DND-41 (cell line): ENCODE data around the gene TRIM31.
A peak's percentile ranks its signal among the peaks of the same experiment; 100 is the strongest.

Source experiments
- ATAC-seq: fragments of 200-7000 bp; cut with Tn5 transposase; 3 replicates; pipeline ENCODE4 v1.9.1; 2021; ENCODE audit warnings: low read depth; ENCODE audit not compliant: insufficient read depth
- DNase-seq: peaks from one replicate; pipeline ENCODE4 v3.0.0-alpha.2; 2020
- H2AFZ ChIP-seq: 2 replicates; pipeline ENCODE4 v1.6.0; 2012; ENCODE audit warnings: low read depth, low read length
- H3K27ac ChIP-seq: 2 replicates; pipeline ENCODE4 v1.5.1; 2012; ENCODE audit warnings: low read length, inconsistent platforms
- H3K27me3 ChIP-seq: fragments of 200-600 bp; sonication (generic); 2 replicates; pipeline ENCODE4 v1.6.0; 2012; ENCODE audit warnings: low read length, mild to moderate bottlenecking, inconsistent platforms; ENCODE audit not compliant: insufficient read depth, poor library complexity
- H3K36me3 ChIP-seq: 2 replicates; pipeline ENCODE4 v1.5.1; 2012; ENCODE audit warnings: low read length, inconsistent platforms; ENCODE audit not compliant: insufficient read depth
- H3K4me1 ChIP-seq: 2 replicates; pipeline ENCODE4 v1.5.1; 2012; ENCODE audit warnings: mild to moderate bottlenecking, low read length; ENCODE audit not compliant: insufficient read depth
- H3K4me2 ChIP-seq: 2 replicates; pipeline ENCODE4 v1.6.0; 2012; ENCODE audit warnings: mild to moderate bottlenecking, moderate library complexity, low read length, inconsistent platforms; ENCODE audit not compliant: insufficient read depth
- H3K4me3 ChIP-seq, 2 experiments: fragments of 200-600 bp in 1 of 2; shearing (Covaris generic) in 1 of 2; 2 replicates each; pipeline ENCODE4 v1.5.1; 2012 to 2016; ENCODE audit warnings: inconsistent platforms in 2 of 2, low read length in 2 of 2, mild to moderate bottlenecking in 2 of 2, low read depth in 1 of 2, moderate library complexity in 1 of 2
- H3K79me2 ChIP-seq: 2 replicates; pipeline ENCODE4 v1.6.0; 2012; ENCODE audit warnings: low read length, inconsistent platforms; ENCODE audit not compliant: insufficient read depth
- H3K9ac ChIP-seq: 2 replicates; pipeline ENCODE4 v1.6.0; 2012; ENCODE audit warnings: low read depth, mild to moderate bottlenecking, inconsistent platforms, low read length, moderate library complexity
- H3K9me3 ChIP-seq: 2 replicates; pipeline ENCODE4 v1.5.1; 2012; ENCODE audit warnings: low read length, moderate library complexity, mild to moderate bottlenecking, inconsistent platforms; ENCODE audit not compliant: insufficient read depth, severe bottlenecking
- H4K20me1 ChIP-seq: 2 replicates; pipeline ENCODE4 v1.6.0; 2012; ENCODE audit warnings: low read length; ENCODE audit not compliant: insufficient read depth
- EZH2 ChIP-seq: IDR thresholded peaks from 3 replicates; pipeline ENCODE4 v1.6.1; 2012; ENCODE audit warnings: borderline replicate concordance, low read depth, mild to moderate bottlenecking, moderate library complexity, low read length, inconsistent platforms; ENCODE audit not compliant: severe bottlenecking
- TF ChIP-seq, protein P1 (sequence below): IDR thresholded peaks from 2 replicates; pipeline ENCODE4 v1.5.1; 2012; ENCODE audit warnings: borderline replicate concordance, low read length, moderate library complexity, mild to moderate bottlenecking; ENCODE audit not compliant: poor library complexity, severe bottlenecking; ENCODE audit errors: extremely low read depth

The TRIM31 gene

DNA sequence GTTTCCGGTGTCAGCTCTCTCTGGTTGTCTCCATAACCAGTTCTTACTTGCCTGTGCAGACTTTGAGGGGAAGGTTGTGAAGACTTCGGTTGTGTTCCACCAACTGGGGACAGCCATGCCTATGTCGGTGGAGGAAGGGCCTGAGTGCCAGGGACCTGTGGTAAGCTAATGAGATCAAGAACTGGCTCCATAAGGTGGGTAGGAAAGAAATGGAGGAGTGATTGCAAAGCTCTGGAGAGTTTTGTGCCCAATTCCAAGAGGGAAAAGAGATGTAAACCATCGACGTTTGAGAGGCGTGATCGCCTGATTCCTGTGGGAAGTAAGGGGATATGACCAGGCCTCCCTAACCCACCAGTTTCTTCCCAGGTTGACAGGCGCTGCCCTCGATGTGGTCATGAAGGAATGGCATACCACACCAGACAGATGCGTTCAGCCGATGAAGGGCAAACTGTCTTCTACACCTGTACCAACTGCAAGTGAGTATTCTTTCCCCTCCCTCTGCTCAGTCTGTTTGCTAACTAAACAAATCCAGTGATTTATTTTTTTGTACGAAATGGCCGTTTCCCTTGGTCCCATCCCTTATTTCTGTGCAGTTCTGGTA, 50.9 kb downstream of the TRIM31 start:
- peaks cover 56% of the 10 kb centered on the region for H3K4me1 ChIP-seq
- ATAC-seq = peak; percentile 57

GRCh38 chr6:30061092-30061857, 51.6 kb downstream of the TRIM31 start, which contains the start of gene POLR1H:
Gene POLR1H, plus strand, starts transcription at chr6:30061265. Its CDS starts 260 bp downstream, at chr6:30061525.
- H3K9ac ChIP-seq = peak within 1 kb of the TSS; percentile 73
- peaks cover 42% of the 10 kb centered on the region for H3K79me2 ChIP-seq
- no peaks in the 10 kb centered on the region for H3K27me3 ChIP-seq
- no peaks in the 10 kb centered on the region for H3K9me3 ChIP-seq
- H2AFZ ChIP-seq = peak within 1 kb of the TSS; percentile 79
- TF ChIP-seq, protein P1, sequence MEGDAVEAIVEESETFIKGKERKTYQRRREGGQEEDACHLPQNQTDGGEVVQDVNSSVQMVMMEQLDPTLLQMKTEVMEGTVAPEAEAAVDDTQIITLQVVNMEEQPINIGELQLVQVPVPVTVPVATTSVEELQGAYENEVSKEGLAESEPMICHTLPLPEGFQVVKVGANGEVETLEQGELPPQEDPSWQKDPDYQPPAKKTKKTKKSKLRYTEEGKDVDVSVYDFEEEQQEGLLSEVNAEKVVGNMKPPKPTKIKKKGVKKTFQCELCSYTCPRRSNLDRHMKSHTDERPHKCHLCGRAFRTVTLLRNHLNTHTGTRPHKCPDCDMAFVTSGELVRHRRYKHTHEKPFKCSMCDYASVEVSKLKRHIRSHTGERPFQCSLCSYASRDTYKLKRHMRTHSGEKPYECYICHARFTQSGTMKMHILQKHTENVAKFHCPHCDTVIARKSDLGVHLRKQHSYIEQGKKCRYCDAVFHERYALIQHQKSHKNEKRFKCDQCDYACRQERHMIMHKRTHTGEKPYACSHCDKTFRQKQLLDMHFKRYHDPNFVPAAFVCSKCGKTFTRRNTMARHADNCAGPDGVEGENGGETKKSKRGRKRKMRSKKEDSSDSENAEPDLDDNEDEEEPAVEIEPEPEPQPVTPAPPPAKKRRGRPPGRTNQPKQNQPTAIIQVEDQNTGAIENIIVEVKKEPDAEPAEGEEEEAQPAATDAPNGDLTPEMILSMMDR = peak; percentile 4
- TF ChIP-seq EZH2 = no peak
- no peaks in the 10 kb centered on the region for H4K20me1 ChIP-seq
- H3K4me2 ChIP-seq = peak within 1 kb of the TSS; percentile 87
- H3K27ac ChIP-seq = peak within 1 kb of the TSS; percentile 86
- DNase-seq = peak; percentile 92
- peaks cover 54% of the 10 kb centered on the region for H3K4me1 ChIP-seq
- peak within 1 kb of the TSS; percentile 71 to 83 for H3K4me3 ChIP-seq
- peaks cover 19% of the 10 kb centered on the region for H3K36me3 ChIP-seq
- ATAC-seq = peak; percentile 92

More for the DNA sequence above, 50.9 kb downstream of the TRIM31 start:
- H3K4me2 ChIP-seq = peak overlapping the region; percentile 87
- H3K4me3 ChIP-seq = peak overlapping the region; percentile 71 to 83; a peak in 3 of 4 replicates
- no peaks in the 10 kb centered on the region for H4K20me1 ChIP-seq
- TF ChIP-seq, protein P1 = no peak
- TF ChIP-seq EZH2 = no peak
- H2AFZ ChIP-seq = peak overlapping the region; percentile 79
- H3K79me2 ChIP-seq = peaks cover 42% of the 10 kb centered on the region
- H3K36me3 ChIP-seq = peaks cover 19% of the 10 kb centered on the region
- peak overlapping the region; percentile 73 for H3K9ac ChIP-seq
- DNase-seq = peak; percentile 64
- peak overlapping the region; percentile 86 for H3K27ac ChIP-seq
- no peaks in the 10 kb centered on the region for H3K27me3 ChIP-seq
- no peaks in the 10 kb centered on the region for H3K9me3 ChIP-seq

DNA sequence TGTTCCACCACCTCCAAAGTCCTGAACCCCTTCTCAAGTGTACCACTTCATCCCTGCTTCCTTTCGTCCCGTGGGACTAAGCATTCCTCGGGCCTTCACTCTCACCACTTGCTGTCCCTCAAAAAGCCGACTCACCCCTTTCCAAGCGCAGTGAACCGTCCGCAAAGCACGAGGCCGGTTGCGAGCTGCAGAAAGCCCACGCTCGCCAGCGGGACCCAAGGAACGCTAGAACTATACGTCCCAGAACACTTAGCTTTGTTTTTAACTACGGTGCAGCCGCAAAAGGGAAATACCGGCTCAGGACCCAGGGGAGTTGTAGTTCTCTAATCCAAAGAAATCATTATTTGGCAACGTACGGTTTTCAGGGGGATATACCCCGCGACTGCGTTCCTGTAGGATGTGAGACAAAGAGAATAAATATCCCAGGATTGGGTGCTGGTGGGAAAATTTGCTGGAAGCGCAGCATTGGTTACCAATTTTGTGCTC, 52.2 kb downstream of the TRIM31 start:
- peak overlapping the region; percentile 87 for H3K4me2 ChIP-seq
- H3K79me2 ChIP-seq = peaks cover 42% of the 10 kb centered on the region
- peaks cover 21% of the 10 kb centered on the region for H3K36me3 ChIP-seq
- H3K9ac ChIP-seq = peak overlapping the region; percentile 73
- no peaks in the 10 kb centered on the region for H4K20me1 ChIP-seq
- no peaks in the 10 kb centered on the region for H3K9me3 ChIP-seq
- H3K4me3 ChIP-seq = peak overlapping the region; percentile 71 to 83
- H2AFZ ChIP-seq = peak overlapping the region; percentile 79
- H3K27ac ChIP-seq = peak overlapping the region; percentile 86
- TF ChIP-seq, protein P1 = no peak
- no peak for TF ChIP-seq EZH2
- ATAC-seq (no peak), DNase-seq (peak; percentile 32)
- no peaks in the 10 kb centered on the region for H3K27me3 ChIP-seq
- peaks cover 48% of the 10 kb centered on the region for H3K4me1 ChIP-seq
